Vagina (tissue), 2 donors: ENCODE data around the gene ASTN1.

ENCODE experiments used
- POLR2A ChIP-seq, 2 donors: fragments of 450-650 bp; IDR thresholded peaks; one replicate each; pipeline ENCODE4 v1.6.1; 2017; ENCODE audit warnings: antibody characterized with exemption in 2 of 2, mild to moderate bottlenecking in 2 of 2, moderate library complexity in 2 of 2
- TF ChIP-seq, protein P1 (sequence below), 3 experiments: fragments of 450-650 bp in 2 of 3; fragments of 200-600 bp in 1 of 3; sonication (generic) in 1 of 3; IDR thresholded peaks; one replicate each; pipeline ENCODE4 v1.5.1; 2017 to 2019; ENCODE audit warnings: antibody characterized with exemption in 3 of 3, mild to moderate bottlenecking in 2 of 3, moderate library complexity in 2 of 3

- TF ChIP-seq, protein P1, sequence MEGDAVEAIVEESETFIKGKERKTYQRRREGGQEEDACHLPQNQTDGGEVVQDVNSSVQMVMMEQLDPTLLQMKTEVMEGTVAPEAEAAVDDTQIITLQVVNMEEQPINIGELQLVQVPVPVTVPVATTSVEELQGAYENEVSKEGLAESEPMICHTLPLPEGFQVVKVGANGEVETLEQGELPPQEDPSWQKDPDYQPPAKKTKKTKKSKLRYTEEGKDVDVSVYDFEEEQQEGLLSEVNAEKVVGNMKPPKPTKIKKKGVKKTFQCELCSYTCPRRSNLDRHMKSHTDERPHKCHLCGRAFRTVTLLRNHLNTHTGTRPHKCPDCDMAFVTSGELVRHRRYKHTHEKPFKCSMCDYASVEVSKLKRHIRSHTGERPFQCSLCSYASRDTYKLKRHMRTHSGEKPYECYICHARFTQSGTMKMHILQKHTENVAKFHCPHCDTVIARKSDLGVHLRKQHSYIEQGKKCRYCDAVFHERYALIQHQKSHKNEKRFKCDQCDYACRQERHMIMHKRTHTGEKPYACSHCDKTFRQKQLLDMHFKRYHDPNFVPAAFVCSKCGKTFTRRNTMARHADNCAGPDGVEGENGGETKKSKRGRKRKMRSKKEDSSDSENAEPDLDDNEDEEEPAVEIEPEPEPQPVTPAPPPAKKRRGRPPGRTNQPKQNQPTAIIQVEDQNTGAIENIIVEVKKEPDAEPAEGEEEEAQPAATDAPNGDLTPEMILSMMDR (IDR thresholded peaks at IDR 0.05) = no peak
- no peak for TF ChIP-seq POLR2A (IDR thresholded peaks at IDR 0.05)
Measured at GRCh38 chr1:177088966-177089365, 75.5 kb downstream of the ASTN1 start.
